GM19468 (cell line): ENCODE data around the gene ABHD11.
"Not testable (repeated sequence)": the region's sequence is repeated elsewhere in the genome, so short reads cannot be mapped to it uniquely, and the experiment has no call there.

Source experiments
- ATAC-seq: cut with Tn5 transposase; IDR thresholded peaks from one replicate; pipeline ENCODE4 v1.9.1; 2021; ENCODE audit warnings: mild to moderate bottlenecking, moderate library complexity, moderate number of reproducible peaks; ENCODE audit not compliant: unreplicated experiment; ENCODE audit errors: extremely low read depth

The ABHD11 gene

DNA sequence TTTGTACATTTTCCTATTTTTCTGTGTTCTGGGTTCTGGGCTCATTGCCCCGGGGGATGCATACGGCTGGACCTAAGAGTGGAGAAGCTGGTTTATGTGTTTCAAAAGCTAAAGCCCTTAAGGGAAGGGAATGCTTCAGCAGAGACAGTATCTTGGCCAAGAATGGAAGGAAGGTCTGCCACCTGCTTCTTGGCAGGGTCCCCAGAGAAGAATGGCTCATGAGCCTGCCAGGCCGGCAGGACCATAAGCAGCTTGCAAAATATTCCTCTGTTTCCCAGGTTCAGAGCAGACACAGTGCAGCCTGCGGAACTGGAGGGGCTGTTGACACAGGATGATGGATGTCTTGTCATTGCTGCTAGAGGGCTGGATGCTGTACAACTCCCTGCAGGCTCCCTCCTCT, 7.8 kb upstream of the ABHD11 start:
- ATAC-seq: no peak

DNA sequence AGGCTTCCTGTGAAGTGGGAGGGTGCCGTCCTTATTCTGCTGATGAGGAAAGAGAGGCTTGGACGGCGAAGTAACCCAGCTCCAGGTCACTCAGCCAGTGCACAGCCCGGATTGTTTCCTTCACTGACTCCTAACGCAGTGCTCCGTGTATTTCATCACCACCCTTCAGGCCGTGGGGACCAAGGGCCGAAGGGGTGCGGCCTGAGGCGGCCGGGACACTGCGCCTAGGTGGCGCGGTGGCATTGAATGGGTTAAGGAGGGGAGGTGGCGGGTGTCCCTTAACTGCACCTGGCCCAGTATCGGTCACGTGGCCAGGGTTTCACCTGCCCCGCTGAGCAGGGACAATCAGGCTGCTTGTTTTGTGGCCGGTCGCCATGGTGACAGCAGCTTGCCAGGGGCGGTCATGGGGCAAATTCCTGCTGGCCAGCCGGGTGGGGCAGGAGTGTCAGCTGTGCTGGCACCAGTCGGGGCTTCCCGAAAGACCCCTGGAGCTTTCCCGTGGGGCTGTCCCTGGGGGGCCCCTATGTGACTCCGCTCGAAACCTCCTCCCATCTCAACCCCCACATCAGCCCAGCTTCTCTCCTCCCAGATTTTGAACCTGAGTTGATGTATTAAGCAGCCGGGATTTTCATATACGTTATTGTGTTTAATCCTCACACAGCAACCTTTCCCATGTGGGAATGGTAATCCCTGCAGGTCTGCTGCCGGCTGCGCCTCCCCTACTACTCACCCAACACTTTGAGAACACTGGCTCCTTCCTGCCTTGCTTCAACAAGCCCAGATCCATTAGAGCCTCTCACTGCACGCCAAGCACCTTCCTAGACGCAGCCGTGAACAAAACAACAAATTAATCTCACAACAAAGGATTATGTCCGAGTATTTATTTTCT, 4.4 kb upstream of the ABHD11 start:
- ATAC-seq: no peak

DNA sequence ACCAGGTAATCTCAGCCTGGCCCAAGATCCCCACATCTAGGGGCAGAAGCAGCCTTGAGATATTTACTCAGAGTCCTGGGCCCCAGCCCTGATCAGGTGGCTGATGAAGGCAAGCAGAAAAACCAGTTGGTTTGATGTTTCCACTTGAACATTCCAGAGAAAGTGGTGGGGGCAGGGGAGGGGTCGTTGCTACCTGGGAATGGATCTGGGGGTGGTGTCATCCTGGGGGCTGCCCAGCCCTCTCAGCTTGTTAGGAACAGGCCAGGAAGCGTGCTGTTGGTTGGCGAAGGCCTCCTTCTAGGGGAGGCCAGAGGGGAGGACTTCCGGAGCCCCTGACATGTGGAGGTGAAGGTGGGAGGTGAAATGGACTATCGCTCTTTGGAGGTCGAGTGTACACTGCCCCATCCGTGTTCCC, 3.7 kb upstream of the ABHD11 start:
- no peak for ATAC-seq

DNA sequence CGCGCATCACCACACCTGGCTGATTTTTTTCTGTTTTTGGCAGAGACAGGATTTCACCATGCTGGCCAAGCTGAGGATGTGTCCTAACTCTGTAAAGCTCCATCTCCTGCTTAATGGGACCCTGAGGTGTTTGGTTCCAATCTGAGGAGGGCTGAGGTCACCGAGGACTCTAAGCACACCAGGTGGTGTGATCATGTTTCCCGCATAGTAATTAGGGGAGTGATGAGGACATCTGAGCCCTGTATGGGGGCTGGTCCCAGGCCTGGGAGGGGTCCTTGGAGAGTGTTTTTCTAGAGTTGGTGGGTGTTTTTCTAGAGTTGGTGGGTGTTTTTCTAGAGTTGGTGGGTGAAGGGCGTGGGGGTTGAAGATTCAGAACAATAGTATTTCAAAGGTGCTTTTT, 3.0 kb upstream of the ABHD11 start:
- no peak for ATAC-seq

DNA sequence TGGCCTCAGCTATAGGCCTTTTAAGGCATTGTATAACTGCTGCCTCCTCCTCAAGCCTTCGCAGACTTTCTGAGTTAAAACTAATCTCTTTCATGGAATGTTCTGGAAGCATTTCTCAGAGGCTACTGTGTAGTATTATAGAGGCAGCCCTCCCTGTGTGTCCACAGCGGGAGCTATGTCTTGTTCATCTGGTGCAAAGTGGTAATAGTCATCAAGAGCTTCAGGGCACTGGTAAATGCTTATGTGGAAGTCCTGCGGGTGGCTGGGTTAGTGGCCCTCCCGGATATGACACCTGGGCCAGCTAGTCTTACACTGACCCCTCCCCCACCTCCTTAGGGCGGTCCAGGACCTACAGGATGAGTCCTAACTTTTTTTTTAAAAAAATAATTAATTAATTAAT, 2.2 kb upstream of the ABHD11 start:
- ATAC-seq: no peak

DNA sequence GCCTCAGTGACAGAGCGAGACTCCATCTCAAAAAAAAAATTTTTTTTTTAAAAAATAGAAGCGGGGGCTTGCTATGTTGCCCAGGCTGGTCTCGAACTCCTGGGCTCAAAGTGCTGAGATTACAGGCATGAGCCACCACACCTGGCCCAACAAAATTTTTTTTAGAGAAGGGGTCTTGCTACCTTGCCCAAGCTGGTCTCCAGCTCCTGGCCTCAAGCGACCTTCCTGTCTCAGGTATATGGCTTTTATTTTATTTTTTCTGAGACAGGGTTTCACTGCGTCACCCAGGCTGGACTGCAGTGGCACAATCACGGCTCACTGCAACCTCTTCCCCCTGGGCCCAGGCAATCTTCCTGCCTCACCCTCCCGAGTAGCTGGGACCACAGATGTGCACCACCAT, 1.6 kb upstream of the ABHD11 start:
- no peak for ATAC-seq

DNA sequence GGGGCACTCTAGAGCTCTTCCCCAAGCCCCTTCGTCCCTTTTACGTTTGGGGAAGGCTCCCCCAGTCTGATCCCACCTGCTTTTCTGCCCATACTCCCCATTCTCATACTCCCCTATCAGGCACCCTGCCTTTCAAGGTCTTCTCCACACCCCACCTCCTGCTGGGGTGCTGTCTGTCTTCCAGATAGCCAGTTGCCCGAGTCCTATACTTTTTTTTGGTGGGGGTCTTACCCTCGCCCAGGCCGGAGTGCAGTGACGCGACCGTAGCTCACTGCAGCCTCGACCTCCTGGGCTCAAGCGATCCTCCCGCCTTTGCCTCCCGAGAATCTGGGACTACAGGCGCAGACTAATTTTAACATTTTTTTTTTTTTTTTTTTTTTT, 775 bp upstream of the ABHD11 start:
- no peak for ATAC-seq

DNA sequence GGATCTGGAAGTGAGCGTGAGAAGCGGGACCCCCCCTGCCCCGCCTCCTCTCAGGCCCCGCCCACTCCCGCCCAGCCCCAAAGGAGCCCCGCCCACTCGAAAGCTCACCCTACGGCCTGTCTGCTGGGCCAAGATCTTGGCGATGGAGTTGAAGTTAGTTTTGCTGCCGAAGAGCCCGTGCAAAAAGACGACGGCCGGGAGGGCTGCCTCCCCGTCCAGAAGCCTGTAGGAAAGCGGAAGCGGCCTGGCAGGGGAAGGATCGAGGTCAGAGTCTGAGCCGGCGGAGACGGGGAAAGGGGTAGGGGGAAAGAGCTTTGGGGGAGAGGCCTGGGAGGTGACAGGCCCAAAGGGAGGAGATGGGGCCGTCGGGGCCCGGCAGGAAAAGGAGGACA, 386 bp downstream of the ABHD11 start:
- ATAC-seq: no peak

DNA sequence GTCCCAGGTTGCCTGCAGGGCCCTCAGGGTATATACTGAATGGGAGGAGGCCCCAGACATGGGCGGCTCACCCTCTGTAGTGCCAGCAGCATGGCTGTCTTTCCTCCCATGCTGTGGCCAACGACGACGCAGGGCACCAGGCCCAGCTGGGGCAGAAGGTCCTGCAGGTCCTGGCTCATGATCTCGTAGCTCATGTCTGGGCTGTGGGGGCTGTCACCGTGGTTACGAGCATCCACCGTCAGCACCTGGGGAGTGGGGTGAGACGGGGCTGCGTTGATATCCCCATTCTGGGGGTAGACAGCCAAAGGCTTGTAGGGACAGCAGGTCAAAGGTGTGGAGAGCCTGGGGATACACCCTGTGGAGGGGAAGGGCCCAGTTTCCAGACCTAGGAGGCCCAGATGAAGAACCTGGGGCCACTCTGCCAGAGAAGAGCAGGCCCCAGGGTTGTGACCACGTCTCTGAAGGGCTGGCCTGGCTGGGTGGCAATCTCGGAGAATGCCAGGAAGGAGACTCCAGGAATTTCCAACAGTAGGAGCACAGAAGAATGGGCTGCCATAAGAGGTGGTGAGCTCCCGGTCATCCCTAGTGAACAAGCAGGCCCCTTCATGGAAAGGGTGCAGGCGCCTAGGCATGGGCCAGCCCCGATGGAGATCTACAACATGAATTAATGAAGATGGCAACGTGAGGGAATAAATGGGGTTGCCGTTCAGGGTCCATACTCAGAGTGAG, 947 bp downstream of the ABHD11 start:
- ATAC-seq: no peak

DNA sequence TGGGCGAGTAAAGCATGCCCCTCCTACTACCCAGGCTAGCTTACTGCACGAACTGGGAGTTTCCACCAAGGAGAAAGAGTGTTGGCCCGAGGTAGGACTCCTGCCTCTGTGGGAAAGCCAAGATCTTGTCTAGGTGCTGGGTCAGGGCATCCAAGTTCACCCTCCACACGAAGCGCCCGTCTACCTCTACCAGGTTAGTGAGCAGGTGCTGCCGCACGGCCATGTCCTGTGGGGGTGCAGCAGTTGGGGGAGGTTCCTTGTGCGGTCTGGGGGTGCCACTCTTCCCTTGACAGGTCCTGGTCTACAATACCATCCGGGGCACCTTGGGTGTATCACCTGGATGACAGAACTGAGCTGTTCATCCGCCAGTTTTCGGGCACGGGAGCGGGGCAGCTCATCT, 1.7 kb downstream of the ABHD11 start:
- ATAC-seq: no peak

DNA sequence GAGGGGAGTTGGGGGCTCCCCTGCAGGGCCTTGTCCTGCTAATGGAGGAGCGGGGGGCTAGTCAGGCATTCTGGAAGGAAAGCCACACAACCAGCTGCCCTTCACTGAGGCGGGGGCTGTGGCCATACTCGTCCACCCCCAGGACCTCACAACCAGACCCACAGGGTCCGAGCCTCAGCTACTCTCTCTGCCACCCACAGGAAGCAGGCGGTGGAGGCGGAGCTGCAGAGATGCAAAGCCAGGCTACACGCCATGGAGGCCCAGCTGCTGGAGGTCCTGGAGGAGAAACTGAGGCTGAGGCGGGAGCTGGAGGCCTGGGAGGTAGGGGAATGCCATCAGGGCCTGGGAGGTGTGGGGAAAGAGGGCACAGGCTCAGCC, 3.1 kb downstream of the ABHD11 start:
- no peak for ATAC-seq

DNA sequence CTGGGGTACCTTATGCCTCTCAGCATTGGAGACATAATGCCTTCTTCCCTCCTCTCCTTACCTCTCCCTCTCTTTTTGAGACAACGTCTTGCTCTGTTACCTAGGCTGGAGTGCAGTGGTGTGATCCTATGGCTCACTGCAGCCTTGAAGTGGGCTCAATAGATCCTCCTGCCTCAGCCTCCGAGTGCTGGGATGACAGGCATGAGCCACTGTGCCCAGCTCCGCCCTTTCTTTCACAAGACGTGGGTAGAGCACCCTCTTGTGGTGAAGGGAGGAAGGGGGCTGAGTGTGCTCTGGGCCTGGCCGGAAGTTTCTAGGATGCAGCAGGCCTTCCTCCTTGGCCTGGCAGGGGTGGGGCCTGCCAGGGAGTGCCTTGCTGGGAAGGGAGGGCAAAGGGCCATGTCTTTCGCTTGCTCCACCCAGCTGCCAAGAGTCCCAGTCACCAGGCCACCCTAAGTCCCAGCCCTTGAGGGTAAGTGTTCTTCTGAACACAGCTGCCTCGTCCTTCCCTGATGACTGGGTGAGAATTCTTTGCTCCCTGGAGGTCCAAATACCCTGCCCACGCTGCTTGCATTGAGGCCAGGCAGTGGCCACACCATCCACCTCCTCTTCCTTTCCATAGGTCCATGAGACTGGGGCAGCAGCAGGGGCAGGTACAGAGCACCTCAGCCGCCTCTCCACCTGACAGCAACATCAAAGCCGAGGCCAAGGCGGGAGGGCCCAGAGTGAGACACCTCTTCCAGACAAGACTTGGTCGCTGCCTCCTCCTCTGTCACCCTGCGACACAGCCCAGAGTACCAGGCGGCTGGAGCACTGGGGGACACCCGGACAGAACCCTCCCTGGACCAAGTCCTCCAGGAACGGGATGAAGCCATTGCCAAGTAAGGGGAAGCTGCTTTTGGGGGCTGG, 3.7 kb downstream of the ABHD11 start:
- ATAC-seq: no peak

DNA sequence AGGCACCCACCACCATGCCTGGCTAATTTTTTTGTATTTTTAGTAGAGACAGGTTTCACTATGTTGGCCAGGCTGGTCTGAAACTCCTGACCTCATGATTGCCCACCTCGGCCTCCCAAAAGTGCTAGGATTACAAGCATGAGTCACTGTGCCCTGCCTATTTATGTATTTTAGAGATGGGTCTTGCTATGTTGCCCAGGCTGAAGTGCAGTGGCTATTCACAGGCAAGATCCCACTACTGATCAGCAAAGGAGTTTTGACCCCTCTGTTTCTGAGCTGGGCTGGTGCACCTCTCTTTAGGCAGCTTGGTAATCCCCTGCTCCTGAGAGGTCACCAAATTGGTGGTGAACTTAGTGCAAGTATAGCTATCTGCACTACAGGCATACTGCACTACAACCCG, 6.2 kb downstream of the ABHD11 start:
- ATAC-seq: no peak

DNA sequence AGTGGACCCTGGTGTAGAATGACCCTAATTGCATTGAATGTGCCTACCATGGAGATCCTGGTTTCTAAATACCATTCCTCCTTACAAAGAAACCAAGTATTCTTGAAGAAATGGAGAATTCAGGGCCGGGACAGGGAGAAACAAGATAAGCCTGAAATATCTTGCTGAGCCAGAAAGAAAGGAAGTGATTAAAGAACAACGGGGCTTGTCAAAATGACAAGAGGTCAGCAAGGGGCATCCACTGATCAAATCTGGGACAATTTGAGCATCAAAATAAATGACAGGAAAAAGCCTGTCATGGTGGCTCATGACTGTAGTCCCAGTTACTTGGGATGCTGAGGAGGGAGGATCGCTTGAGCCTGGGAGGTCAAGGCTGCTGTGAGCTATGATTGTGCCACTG, 8.1 kb downstream of the ABHD11 start:
- ATAC-seq: no peak

DNA sequence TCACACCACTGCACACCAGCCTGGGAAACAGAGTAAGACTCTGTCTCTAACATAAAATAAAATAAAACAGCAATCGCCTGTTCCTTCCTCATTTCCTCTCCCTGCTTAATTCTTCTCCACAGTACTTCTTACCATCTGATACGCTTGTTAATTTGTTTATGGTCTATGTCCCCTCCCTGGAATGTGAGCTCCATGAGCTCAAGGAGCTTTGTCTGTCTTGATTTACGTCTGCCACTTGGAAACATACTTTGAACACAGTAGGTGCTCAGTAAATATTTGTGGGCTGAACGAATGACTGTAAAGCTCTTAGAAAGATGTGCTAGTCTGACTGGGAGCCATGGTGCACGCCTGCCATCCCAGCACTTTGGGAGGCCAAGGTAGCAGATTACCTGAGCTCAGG, 10.1 kb downstream of the ABHD11 start:
- no peak for ATAC-seq

DNA sequence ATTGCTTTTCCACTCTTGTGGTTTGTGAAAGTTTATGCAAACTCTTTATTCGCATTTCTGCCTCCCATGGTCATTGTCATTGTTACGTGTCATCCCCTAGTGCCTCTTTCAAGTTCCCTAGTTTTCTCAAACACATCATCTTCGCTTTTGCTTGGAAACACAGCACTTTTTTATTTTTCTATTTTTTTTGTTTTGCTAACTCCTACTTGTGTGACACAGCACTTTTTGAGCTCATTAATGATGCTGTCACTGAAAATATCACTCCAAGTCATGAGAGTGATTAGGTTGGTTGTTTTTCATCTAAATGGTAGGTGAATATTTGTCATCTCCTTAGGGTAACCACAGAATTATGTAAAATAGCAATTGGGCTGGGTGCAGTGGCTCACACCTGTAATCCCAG, 10.7 kb downstream of the ABHD11 start:
- no peak for ATAC-seq

DNA sequence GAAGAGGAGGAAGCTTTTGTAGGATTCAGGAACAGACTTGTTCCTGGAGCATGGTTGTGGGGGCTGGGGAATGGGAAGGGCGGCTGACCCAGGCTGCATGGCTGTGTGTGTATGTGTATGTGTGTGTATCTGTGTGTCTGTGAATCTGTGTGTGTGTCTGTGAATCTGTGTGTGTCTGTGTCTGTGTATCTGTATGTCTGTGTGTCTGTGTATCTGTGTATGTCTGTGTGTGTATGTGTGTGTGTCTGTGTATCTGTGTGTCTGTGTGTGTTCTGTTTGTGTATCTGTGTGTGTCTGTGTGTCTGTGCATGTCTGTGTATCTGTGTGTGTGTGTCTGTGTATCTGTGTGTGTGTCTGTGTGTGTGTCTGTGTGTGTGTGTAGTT, 12.5 kb downstream of the ABHD11 start:
- ATAC-seq: no peak

DNA sequence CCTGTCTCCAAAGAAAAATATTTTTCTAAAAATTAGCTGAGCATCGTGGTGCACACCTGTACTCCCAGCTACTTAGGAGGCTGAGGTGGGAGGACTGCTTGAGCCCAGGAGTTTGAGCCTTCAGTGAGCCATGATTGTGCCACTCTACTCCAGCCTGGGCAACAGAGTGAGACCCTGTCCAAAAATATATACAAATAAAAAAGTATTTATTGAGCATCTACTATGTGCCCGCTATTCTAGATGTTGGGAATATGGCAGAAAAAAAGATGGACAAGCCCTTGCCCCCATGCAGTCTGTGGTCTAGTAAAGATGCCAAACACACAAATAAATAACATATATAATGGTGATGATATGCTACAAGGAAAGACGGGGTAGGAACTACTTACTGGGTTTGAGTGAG, 14.8 kb downstream of the ABHD11 start:
- ATAC-seq: no peak

DNA sequence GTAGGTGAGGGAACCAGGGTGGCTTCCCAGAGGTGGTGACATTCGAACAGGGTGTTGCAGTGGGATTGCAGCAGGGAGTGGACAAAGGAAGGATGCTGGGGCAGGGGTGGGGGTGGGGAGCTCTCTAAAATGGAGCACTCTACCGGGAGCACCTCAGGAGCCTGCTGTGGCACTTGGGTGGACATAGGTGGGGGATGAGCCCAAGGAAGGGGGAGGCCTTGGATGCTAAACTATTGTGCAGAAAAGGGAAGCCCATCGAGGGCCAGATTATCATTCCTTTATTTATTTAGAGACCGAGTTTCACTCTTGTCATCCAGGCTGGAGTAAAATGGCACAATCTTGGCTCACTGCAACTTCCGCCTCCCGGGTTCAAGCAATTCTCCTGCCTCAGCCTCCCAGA, 15.8 kb downstream of the ABHD11 start:
- no peak for ATAC-seq

DNA sequence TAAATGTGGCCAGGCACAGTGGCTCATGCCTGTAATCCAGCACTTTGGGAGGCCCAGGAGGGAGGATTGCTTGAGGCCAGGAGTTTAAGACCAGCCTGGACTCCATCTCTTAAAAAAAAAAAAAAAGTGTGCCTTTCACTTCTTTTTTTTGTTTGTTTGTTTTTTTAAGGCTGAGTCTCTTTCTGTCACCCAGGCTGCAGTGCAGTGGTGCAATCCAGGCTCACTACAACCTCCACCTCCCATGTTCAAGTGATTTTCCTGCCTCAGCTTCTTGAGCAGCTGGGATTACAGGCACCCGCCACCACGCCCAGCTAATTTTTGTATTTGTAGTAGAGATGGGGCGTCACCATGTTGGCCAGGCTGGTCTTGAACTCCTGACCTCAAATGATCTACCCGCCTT, 16.4 kb downstream of the ABHD11 start:
- not testable (repeated sequence) for ATAC-seq

DNA sequence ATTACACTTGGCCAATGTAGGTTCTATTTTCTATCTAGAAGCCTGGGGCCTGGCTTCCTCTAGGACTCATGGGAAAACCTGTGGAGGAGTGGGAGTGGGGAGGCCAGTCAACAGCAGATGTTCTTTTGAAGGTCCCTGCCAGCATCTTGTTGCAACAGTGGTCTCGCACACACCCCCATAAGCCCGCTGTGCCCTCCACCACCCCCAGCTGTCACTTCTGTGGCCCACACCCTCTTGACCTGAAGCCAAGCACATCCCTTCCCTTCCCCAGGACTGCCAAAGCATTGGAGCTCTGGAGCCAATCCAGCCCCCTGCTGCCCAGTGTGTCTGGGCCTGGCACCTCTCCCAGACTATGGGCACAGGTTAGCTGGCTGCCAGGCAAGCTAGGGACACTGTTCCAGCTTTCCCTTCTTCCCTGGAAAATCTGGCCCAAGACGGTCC, 17.2 kb downstream of the ABHD11 start:
- no peak for ATAC-seq
